GM12878 (cell line): ENCODE measurements around the gene LY6G5B.

Experiments
- BMI1 ChIP-seq: fragments of 450-650 bp; IDR thresholded peaks from 2 replicates; pipeline ENCODE4 v1.6.1; 2016; ENCODE audit warnings: mild to moderate bottlenecking, moderate library complexity, borderline replicate concordance
- CTCF ChIP-seq, 3 experiments: IDR thresholded peaks in 2 of 3; conservative IDR thresholded peaks in 1 of 3; 2 replicates each; pipeline ENCODE4 v1.5.1; 2011; ENCODE audit warnings: low read depth in 3 of 3, low read length in 3 of 3, mild to moderate bottlenecking in 3 of 3, control low read depth in 2 of 3, moderate library complexity in 2 of 3, inconsistent platforms in 1 of 3, mixed read lengths in 1 of 3; ENCODE audit not compliant: control insufficient read depth in 2 of 3, insufficient read depth in 1 of 3; ENCODE audit errors: extremely low read depth in 1 of 3
- NR2C2 ChIP-seq: IDR thresholded peaks from 2 replicates; pipeline ENCODE4 v1.6.1; 2011; ENCODE audit warnings: borderline replicate concordance, low read depth; ENCODE audit not compliant: control insufficient read depth, insufficient read length
- TAF1 ChIP-seq: IDR thresholded peaks from 2 replicates; pipeline ENCODE4 v1.6.1; 2011; ENCODE audit warnings: mild to moderate bottlenecking, low read depth, low read length, borderline replicate concordance

- TF ChIP-seq CTCF (IDR thresholded peaks at IDR 0.05 in 2 of 3, conservative IDR thresholded peaks at IDR 0.05 in 1 of 3; ENCODE audit: control insufficient read depth in 2 of 3, extremely low read depth in 1 of 3, insufficient read depth in 1 of 3, low read depth in 3 of 3, low read length in 3 of 3) (no peak), TAF1 (no peak), NR2C2 (no peak), BMI1 (no peak)
These were observed 24.5 kb upstream of the LY6G5B start for GRCh38 chr6:31645325-31645724.
